ENCODE measurements around the gene BTBD19.

DNA sequence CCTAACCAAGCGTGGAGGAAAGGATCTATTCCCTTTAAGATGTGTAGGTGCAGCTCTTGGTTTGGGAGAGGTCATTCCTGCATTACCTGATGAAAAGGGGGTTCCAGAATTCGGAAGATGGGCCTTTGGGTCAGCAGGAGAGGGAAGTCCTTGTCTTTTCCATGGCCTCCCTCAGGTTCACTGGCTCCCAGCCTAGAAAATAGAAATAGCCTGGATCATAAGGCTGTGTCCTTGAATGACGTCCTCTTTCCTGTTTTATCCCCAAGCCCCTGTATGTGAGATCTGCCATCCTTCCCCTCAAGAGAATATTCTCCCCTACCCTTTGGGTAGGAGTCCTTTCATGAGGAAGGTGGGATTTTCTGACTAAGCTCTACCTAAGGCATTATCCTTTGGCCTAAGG lies 47.4 kb upstream of the BTBD19 start:
- no peak for TF ChIP-seq ZNF274 (IDR thresholded peaks at IDR 0.05; ENCODE audit: low read depth, low read length)
- no peak for TF ChIP-seq SUZ12 (IDR thresholded peaks at IDR 0.05; ENCODE audit: extremely low read depth, insufficient read depth, insufficient read length)
